HG02759 (cell line): Measurements from ENCODE around the gene PRKCE.

Source experiments
- ATAC-seq: cut with Tn5 transposase; IDR thresholded peaks from one replicate; pipeline ENCODE4 v1.9.1; 2021; ENCODE audit warnings: mild to moderate bottlenecking, moderate library complexity; ENCODE audit not compliant: unreplicated experiment

The PRKCE gene

GRCh38 chr2:46025676-46026075, 374.2 kb downstream of the PRKCE start:
- ATAC-seq = no peak

- no peak for ATAC-seq
Measured at GRCh38 chr2:46026431-46026830, 375.0 kb downstream of the PRKCE start.

- no peak for ATAC-seq
Measured at GRCh38 chr2:46029332-46029811, 377.9 kb downstream of the PRKCE start.

GRCh38 chr2:46030330-46030729, 378.9 kb downstream of the PRKCE start:
- no peak for ATAC-seq

- ATAC-seq = no peak
Measured at GRCh38 chr2:46032161-46032813, 380.8 kb downstream of the PRKCE start.

GRCh38 chr2:46032996-46033395, 381.5 kb downstream of the PRKCE start:
- ATAC-seq = peak; percentile 50

- ATAC-seq = no peak
Measured at GRCh38 chr2:46034535-46034934, 383.1 kb downstream of the PRKCE start.

GRCh38 chr2:46036929-46037328, 385.5 kb downstream of the PRKCE start:
- no peak for ATAC-seq

- no peak for ATAC-seq
Measured at GRCh38 chr2:46039543-46040303, 388.2 kb downstream of the PRKCE start.

GRCh38 chr2:46040563-46041155, 389.2 kb downstream of the PRKCE start:
- ATAC-seq = no peak

- no peak for ATAC-seq
Measured at GRCh38 chr2:46041434-46041833, 390.0 kb downstream of the PRKCE start.

GRCh38 chr2:46042207-46042637, 390.7 kb downstream of the PRKCE start:
- no peak for ATAC-seq

- no peak for ATAC-seq
Measured at GRCh38 chr2:46042711-46043110, 391.2 kb downstream of the PRKCE start.

GRCh38 chr2:46045888-46046287, 394.4 kb downstream of the PRKCE start:
- ATAC-seq = no peak

GRCh38 chr2:46047290-46047689, 395.8 kb downstream of the PRKCE start:
- no peak for ATAC-seq

GRCh38 chr2:46048693-46049092, 397.2 kb downstream of the PRKCE start:
- ATAC-seq = no peak

GRCh38 chr2:46050027-46050426, 398.6 kb downstream of the PRKCE start:
- ATAC-seq = no peak

GRCh38 chr2:46050489-46050888, 399.0 kb downstream of the PRKCE start:
- no peak for ATAC-seq

GRCh38 chr2:46051085-46051484, 399.6 kb downstream of the PRKCE start:
- no peak for ATAC-seq

- ATAC-seq = no peak
Measured at GRCh38 chr2:46053564-46053963, 402.1 kb downstream of the PRKCE start.

- ATAC-seq = no peak
Measured at GRCh38 chr2:46056541-46056940, 405.1 kb downstream of the PRKCE start.

GRCh38 chr2:46058140-46058539, 406.7 kb downstream of the PRKCE start:
- no peak for ATAC-seq
